HG03045 (cell line): ENCODE data around the gene TRAF2.

Source experiments
- ATAC-seq: cut with Tn5 transposase; IDR thresholded peaks from one replicate; pipeline ENCODE4 v1.9.1; 2021; ENCODE audit warnings: mild to moderate bottlenecking, moderate library complexity; ENCODE audit not compliant: unreplicated experiment

Gene TRAF2

GRCh38 chr9:136958473-136958872, 72.2 kb downstream of the TRAF2 start:
- ATAC-seq = no peak

- ATAC-seq = no peak
Measured at GRCh38 chr9:136958898-136959850, 72.9 kb downstream of the TRAF2 start.

- ATAC-seq = no peak
Measured at GRCh38 chr9:136960212-136960937, 74.1 kb downstream of the TRAF2 start.

- ATAC-seq = no peak
Measured at GRCh38 chr9:136960938-136961275, 74.6 kb downstream of the TRAF2 start.

- ATAC-seq = no peak
Measured at GRCh38 chr9:136961279-136962065, 75.2 kb downstream of the TRAF2 start.

- no peak for ATAC-seq
Measured at GRCh38 chr9:136962163-136962562, 75.8 kb downstream of the TRAF2 start.

GRCh38 chr9:136962701-136963248, 76.5 kb downstream of the TRAF2 start:
- ATAC-seq = no peak

- no peak for ATAC-seq
Measured at GRCh38 chr9:136963341-136963740, 77.0 kb downstream of the TRAF2 start.

- no peak for ATAC-seq
Measured at GRCh38 chr9:136963751-136964150, 77.4 kb downstream of the TRAF2 start.

GRCh38 chr9:136964171-136964689, 77.9 kb downstream of the TRAF2 start:
- ATAC-seq = no peak

- no peak for ATAC-seq
Measured at GRCh38 chr9:136964833-136965422, 78.6 kb downstream of the TRAF2 start.

GRCh38 chr9:136965771-136966484, 79.6 kb downstream of the TRAF2 start:
- no peak for ATAC-seq

GRCh38 chr9:136968333-136969127, 82.2 kb downstream of the TRAF2 start:
- ATAC-seq = no peak

GRCh38 chr9:136969150-136969549, 82.8 kb downstream of the TRAF2 start:
- no peak for ATAC-seq

GRCh38 chr9:136969774-136970173, 83.5 kb downstream of the TRAF2 start:
- no peak for ATAC-seq

GRCh38 chr9:136970361-136970760, 84.0 kb downstream of the TRAF2 start:
- no peak for ATAC-seq

GRCh38 chr9:136971746-136972145, 85.4 kb downstream of the TRAF2 start:
- no peak for ATAC-seq

- ATAC-seq = no peak
Measured at GRCh38 chr9:136972335-136972734, 86.0 kb downstream of the TRAF2 start.

GRCh38 chr9:136972743-136973142, 86.4 kb downstream of the TRAF2 start:
- ATAC-seq = no peak
